22Rv1 (cell line): ENCODE data around the gene AZGP1.

Source experiments
- H3K27ac ChIP-seq: fragments of 450-650 bp; 2 replicates; pipeline ENCODE4 v1.5.1; 2017
- CTCF ChIP-seq: fragments of 450-650 bp; IDR thresholded peaks from 2 replicates; pipeline ENCODE4 v1.5.1; 2017; ENCODE audit warnings: mild to moderate bottlenecking
- ZFX ChIP-seq: fragments of 450-650 bp; IDR thresholded peaks from 2 replicates; pipeline ENCODE4 v1.6.1; 2017; ENCODE audit warnings: antibody characterized with exemption, borderline replicate concordance

The AZGP1 gene

GRCh38 chr7:99975782-99976521 lies at the start of gene AZGP1:
AZGP1 (minus strand) TSS chr7:99976031; CDS start chr7:99976020, 11 bp downstream.
- peak within 1 kb of the TSS; percentile 68 for H3K27ac ChIP-seq
- TF ChIP-seq CTCF (no peak), ZFX (no peak)

GRCh38 chr7:100024020-100024619 lies 48.3 kb upstream of the AZGP1 start:
- no peak for TF ChIP-seq ZFX
- TF ChIP-seq CTCF, result no peak
- H3K27ac ChIP-seq, result no peak overlapping the region

- peak overlapping the region; percentile 41; the same call in 1 of the 2 replicates for H3K27ac ChIP-seq
- no peak for TF ChIP-seq ZFX
- TF ChIP-seq CTCF, result no peak
These were observed 47.7 kb upstream of the AZGP1 start for GRCh38 chr7:100023526-100023925.

GRCh38 chr7:100022621-100023020 lies 46.8 kb upstream of the AZGP1 start:
- peak overlapping the region; percentile 41 for H3K27ac ChIP-seq
- TF ChIP-seq ZFX, result no peak
- no peak for TF ChIP-seq CTCF

GRCh38 chr7:100021297-100021696 lies 45.5 kb upstream of the AZGP1 start:
- TF ChIP-seq ZFX (no peak), CTCF (no peak)
- H3K27ac ChIP-seq, result peak overlapping the region; percentile 41; the same call in 1 of the 2 replicates

GRCh38 chr7:100019908-100020307 lies 44.1 kb upstream of the AZGP1 start:
- TF ChIP-seq ZFX, result no peak
- TF ChIP-seq CTCF, result no peak
- no peak overlapping the region for H3K27ac ChIP-seq

- no peak overlapping the region; the same call in 1 of the 2 replicates for H3K27ac ChIP-seq
- TF ChIP-seq CTCF, result no peak
These were observed 42.0 kb upstream of the AZGP1 start for GRCh38 chr7:100017875-100018274.
